ES-I3 (cell line): ENCODE measurements around the gene PTPDC1.

Source experiments
- H3K36me3 ChIP-seq: 2 replicates; pipeline ENCODE4 v1.6.1; 2013; ENCODE audit warnings: mild to moderate bottlenecking, low read length, control low read depth, moderate library complexity; ENCODE audit not compliant: insufficient read depth
- H3K4me1 ChIP-seq: 2 replicates; pipeline ENCODE4 v1.6.1; 2013; ENCODE audit warnings: mild to moderate bottlenecking, control low read depth, low read length; ENCODE audit not compliant: insufficient read depth
- H3K9ac ChIP-seq: 2 replicates; pipeline ENCODE4 v1.6.1; 2013; ENCODE audit warnings: low read depth, mild to moderate bottlenecking, low read length, moderate library complexity
- H3K9me3 ChIP-seq: 2 replicates; pipeline ENCODE4 v1.6.1; 2013; ENCODE audit warnings: mild to moderate bottlenecking, low read length, moderate library complexity; ENCODE audit not compliant: control insufficient read depth, insufficient read depth

PTPDC1 gene

GRCh38 chr9:94142353-94142752 lies 58.1 kb downstream of the PTPDC1 start:
- H3K4me1 ChIP-seq: no peaks in the 10 kb centered on the region
- no peaks in the 10 kb centered on the region for H3K36me3 ChIP-seq
- no peak overlapping the region for H3K9ac ChIP-seq
- no peaks in the 10 kb centered on the region; the same call in 1 of the 2 replicates for H3K9me3 ChIP-seq

DNA sequence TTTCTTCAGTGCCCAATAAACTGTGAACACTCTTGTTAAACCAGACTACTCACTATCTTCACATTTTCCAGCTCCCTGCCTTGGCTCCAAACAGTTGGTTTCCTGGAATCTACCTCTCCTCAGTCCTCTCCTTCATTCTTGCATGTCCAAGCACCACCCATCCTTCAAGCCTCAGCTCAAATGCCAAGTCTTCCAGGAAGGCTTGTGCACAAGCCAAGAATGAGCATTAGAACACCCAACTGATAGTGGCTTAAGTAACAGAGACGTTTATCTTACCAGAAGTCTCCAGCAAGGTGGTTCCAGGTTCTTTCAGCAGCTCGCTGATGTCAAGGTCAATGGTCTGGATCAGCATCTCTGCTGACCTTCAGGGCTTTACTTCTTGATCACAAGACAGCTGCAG lies 60.1 kb downstream of the PTPDC1 start:
- Histone ChIP-seq H3K9ac (no peak overlapping the region), H3K36me3 (no peaks in the 10 kb centered on the region)

DNA sequence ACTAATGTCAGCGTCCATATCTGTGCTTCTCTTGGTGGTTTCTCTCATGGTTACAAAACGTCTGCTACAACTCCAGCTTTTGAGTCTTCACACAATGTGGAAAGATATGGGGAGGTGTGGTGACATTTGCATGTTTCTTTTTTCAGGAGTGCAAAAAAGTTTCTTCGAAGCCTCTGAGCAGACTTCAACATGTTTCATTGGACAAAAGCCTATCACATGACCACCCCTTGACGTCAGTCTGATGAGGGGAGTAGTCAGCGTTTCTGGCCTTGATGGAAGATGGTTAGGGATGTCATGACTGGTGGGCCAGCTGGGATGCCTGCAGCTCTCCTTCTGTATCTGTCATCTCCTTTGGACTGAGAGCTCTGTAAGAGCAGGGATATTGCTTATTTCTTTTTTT lies 61.4 kb downstream of the PTPDC1 start:
- H3K9ac ChIP-seq: no peak overlapping the region
- peaks cover 10% of the 10 kb centered on the region for H3K4me1 ChIP-seq
- no peaks in the 10 kb centered on the region for H3K9me3 ChIP-seq
- H3K36me3 ChIP-seq: no peaks in the 10 kb centered on the region

More for the DNA sequence above, 60.1 kb downstream of the PTPDC1 start:
- H3K9me3 ChIP-seq: no peaks in the 10 kb centered on the region
- H3K4me1 ChIP-seq: 0 out of 2 replicates have a peak, but pooled peaks cover 3% of the 10 kb centered on the region

DNA sequence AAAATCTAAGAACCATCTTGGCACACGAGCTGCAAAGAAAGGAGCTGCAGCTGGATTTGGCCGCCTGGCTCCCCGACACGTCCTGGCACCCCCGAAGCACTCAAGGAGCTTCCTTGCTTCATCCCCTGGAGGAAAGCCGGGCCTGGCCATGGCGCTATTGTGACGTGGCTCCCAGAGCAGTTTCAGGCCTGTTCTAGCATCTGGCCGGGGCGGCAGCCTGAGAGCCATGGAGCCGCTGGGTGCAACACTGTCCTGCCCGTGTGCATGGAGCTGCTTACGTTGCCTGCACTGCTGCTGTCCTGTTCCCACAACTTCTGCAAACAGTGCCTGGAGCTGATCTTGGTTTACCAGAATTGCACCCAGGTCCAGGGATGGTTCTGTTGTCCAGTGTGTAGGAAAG lies 63.5 kb downstream of the PTPDC1 start:
- H3K9ac ChIP-seq: no peak overlapping the region
- no peaks in the 10 kb centered on the region for H3K9me3 ChIP-seq
- H3K4me1 ChIP-seq: peaks cover 14% of the 10 kb centered on the region
- no peaks in the 10 kb centered on the region for H3K36me3 ChIP-seq

- H3K4me1 ChIP-seq: peaks cover 14% of the 10 kb centered on the region
- no peak overlapping the region for H3K9ac ChIP-seq
- H3K36me3 ChIP-seq: no peaks in the 10 kb centered on the region
- no peaks in the 10 kb centered on the region for H3K9me3 ChIP-seq
Observed at GRCh38 chr9:94148419-94148818, 64.2 kb downstream of the PTPDC1 start.

GRCh38 chr9:94149696-94150095 lies 65.4 kb downstream of the PTPDC1 start:
- no peaks in the 10 kb centered on the region for H3K36me3 ChIP-seq
- peaks cover 14% of the 10 kb centered on the region for H3K4me1 ChIP-seq
- H3K9ac ChIP-seq: no peak overlapping the region
- H3K9me3 ChIP-seq: no peaks in the 10 kb centered on the region

- Histone ChIP-seq H3K36me3 (no peaks in the 10 kb centered on the region), H3K4me1 (peaks cover 14% of the 10 kb centered on the region), H3K9ac (no peak overlapping the region), H3K9me3 (no peaks in the 10 kb centered on the region)
Observed at GRCh38 chr9:94150279-94150828, 66.1 kb downstream of the PTPDC1 start.

DNA sequence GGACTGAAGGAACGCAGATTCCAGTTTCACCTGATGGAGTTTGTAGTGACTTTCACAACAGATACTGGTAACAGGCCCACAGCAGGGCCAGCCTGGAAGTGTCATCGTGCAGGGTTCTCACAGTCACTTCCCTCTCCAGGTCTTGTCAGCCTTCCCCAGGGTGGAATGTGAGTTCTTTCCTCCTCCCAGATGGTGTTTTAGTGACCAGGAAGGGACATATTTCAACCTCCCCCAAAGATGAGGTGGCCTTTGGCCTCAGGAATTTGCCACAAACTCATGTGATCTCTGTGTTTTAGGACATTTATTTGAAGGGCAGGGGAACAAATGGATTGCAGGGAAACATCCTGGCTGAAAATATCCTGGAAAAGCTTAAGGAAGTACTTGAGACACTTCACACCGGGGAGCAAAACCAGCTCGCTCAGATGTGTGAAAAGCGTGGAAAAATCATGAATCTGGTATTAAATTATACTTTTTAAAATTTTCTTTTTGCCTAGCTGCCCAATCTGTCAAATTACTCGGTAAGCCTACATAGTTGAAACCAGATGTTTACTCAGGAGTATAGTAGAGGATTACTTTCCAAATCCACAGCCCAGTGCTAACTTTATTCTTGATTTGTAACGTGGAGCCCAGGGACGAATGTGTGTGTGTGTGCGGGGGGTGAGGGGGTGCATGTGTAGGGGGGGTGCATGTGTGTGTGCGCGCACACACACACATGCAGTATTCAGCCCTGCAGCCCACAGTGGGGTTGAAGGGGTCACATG lies 66.8 kb downstream of the PTPDC1 start:
- peaks cover 14% of the 10 kb centered on the region for H3K4me1 ChIP-seq
- no peaks in the 10 kb centered on the region for H3K9me3 ChIP-seq
- no peak overlapping the region for H3K9ac ChIP-seq
- no peaks in the 10 kb centered on the region; the same call in 1 of the 2 replicates for H3K36me3 ChIP-seq

- Histone ChIP-seq H3K4me1 (peaks cover 14% of the 10 kb centered on the region), H3K9me3 (no peaks in the 10 kb centered on the region), H3K9ac (no peak overlapping the region), H3K36me3 (no peaks in the 10 kb centered on the region; the same call in 1 of the 2 replicates)
Observed at GRCh38 chr9:94153905-94154304, 69.6 kb downstream of the PTPDC1 start.

- Histone ChIP-seq H3K36me3 (no peaks in the 10 kb centered on the region; the same call in 1 of the 2 replicates), H3K9ac (no peak overlapping the region), H3K4me1 (no peaks in the 10 kb centered on the region), H3K9me3 (no peaks in the 10 kb centered on the region)
Observed at GRCh38 chr9:94156348-94157049, 72.2 kb downstream of the PTPDC1 start.

DNA sequence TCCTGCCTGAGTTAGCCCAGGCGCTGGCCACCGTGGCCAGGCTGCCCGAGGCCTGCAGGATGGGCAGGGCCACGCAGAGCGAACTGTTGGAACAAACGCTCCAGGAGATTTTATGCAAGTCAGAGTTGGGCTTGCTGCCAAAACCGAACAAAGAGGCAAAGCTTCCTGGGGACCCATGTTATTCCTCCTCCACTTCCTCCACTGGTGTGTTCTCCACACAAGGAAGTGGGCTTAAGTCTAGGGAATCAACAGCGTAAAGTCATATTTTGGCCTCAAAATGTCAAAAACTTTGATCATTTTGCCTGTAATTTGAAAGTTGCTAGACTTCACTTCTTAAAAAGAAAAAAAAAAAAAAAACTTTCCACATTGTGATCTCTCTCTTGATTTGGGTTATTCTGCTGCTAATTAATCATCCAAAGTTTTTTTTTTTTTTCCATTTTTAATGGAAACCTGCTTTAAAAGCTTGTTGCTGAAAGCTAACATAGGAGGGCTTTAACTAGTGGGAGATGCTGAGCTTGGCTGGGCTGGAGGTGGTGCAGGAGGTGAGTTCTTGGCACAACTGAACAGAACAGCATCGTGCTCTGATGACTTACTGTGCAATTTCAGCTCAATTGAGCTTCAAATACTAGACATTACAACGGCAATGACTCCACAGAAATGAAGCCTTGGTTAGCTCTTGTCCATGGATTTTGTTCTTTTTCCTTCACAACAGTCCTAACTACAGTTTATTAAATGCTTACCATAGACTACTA lies 73.0 kb downstream of the PTPDC1 start:
- H3K36me3 ChIP-seq: no peaks in the 10 kb centered on the region; the same call in 1 of the 2 replicates
- no peaks in the 10 kb centered on the region for H3K4me1 ChIP-seq
- H3K9ac ChIP-seq: no peak overlapping the region
- H3K9me3 ChIP-seq: no peaks in the 10 kb centered on the region
